Body of pancreas (tissue), 4 donors: Measurements from ENCODE around the gene SP2. TPM values are rescaled to one million over a fixed set of nuclear protein-coding genes. Genes with fewer than 3 reads are reported as not detected.

ENCODE experiments used
- ATAC-seq: fragments of 150-250 bp; one replicate; pipeline ENCODE4 v1.9.1; 2016
- DNase-seq, 4 donors: peaks; one replicate each; pipeline ENCODE4 v3.0.0-alpha.2; 2019
- H3K27ac ChIP-seq, 4 donors: fragments of 200-600 bp; sonication (generic); 1 replicate in 3 of 4; 2 replicates in 1 of 4; pipeline versions ENCODE4 v1.5.1 to v1.6.1; 2016 to 2019; ENCODE audit warnings: mild to moderate bottlenecking in 1 of 4, mixed read lengths in 1 of 4, moderate library complexity in 1 of 4
- H3K27me3 ChIP-seq, 2 donors: fragments of 200-600 bp; sonication (generic); one replicate each; pipeline ENCODE4 v1.6.0; 2016; ENCODE audit warnings: mild to moderate bottlenecking in 1 of 2
- H3K36me3 ChIP-seq, 2 donors: fragments of 200-600 bp; sonication (generic); replicated peaks in 1 of 2; 2 replicates each; pipeline ENCODE4 v1.5.1; 2016; ENCODE audit warnings: low read depth in 2 of 2; ENCODE audit not compliant: insufficient read depth in 1 of 2
- H3K4me1 ChIP-seq: fragments of 200-600 bp; sonication (generic); one replicate; pipeline ENCODE4 v1.6.0; 2016
- H3K4me3 ChIP-seq, 2 donors: fragments of 200-600 bp; sonication (generic); 1 replicate in 1 of 2; 2 replicates in 1 of 2; pipeline ENCODE4 v1.5.1; 2016 to 2019
- H3K9me3 ChIP-seq, 3 donors: fragments of 200-600 bp; sonication (generic); 1 replicate in 2 of 3; 2 replicates in 1 of 3; pipeline ENCODE4 v1.5.1; 2016
- POLR2A ChIP-seq, 3 donors: fragments of 450-650 bp; IDR thresholded peaks; one replicate each; pipeline ENCODE4 v1.6.1; 2016; ENCODE audit warnings: antibody characterized with exemption in 3 of 3, mild to moderate bottlenecking in 2 of 3
- WGBS, 2 donors: methylation state at CpG; one replicate each; pipeline ENCODE4 v1.1.5; 2017; 5-methylcytosine and 5-hydroxymethylcytosine counted together
- intact Hi-C: fragments of 100-400 bp; cut with DNase I; formaldehyde crosslinking; loops from one replicate; pipeline ENCODE4 v1.15.1; 2023
- total RNA-seq, 2 donors: library from RNA; depleted of rRNA; stranded (reverse); fragments of >200 nt; gene quantifications; one replicate each; pipeline ENCODE4 v1.1.0, GENCODE V29; 2016
- TF ChIP-seq, protein P1 (sequence below), 7 experiments: fragments of 450-650 bp in 4 of 7; fragments of 200-600 bp in 3 of 7; sonication (generic) in 3 of 7; IDR thresholded peaks; one replicate each; pipeline ENCODE4 v1.5.1; 2016 to 2019; ENCODE audit warnings: antibody characterized with exemption in 7 of 7

The SP2 gene
- total RNA-seq, 2 donors from 2014 or later, result 4.7 to 6.3 TPM

DNA sequence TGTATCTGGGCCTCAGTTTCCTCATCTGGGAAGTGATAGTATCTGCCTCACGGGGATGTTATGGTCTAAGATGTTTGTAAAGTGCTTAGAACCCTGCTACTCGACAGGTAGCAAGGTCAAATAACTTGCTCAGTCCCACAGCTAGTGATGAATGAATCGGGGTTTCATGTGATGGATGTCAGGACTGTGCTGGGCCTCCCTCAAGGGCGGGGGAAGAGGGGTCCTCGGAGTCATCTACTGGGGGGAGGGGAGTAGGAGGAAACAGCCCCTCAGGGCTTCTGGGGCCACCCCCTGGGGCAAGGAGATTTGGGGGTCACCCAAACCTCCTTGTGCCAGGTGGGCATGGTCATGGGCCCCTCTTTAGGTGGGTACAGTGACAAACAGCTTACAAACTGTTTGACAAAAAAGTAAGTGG, 46.1 kb downstream of the SP2 start:
- no peak for TF ChIP-seq POLR2A (IDR thresholded peaks at IDR 0.05)
- TF ChIP-seq, protein P1, sequence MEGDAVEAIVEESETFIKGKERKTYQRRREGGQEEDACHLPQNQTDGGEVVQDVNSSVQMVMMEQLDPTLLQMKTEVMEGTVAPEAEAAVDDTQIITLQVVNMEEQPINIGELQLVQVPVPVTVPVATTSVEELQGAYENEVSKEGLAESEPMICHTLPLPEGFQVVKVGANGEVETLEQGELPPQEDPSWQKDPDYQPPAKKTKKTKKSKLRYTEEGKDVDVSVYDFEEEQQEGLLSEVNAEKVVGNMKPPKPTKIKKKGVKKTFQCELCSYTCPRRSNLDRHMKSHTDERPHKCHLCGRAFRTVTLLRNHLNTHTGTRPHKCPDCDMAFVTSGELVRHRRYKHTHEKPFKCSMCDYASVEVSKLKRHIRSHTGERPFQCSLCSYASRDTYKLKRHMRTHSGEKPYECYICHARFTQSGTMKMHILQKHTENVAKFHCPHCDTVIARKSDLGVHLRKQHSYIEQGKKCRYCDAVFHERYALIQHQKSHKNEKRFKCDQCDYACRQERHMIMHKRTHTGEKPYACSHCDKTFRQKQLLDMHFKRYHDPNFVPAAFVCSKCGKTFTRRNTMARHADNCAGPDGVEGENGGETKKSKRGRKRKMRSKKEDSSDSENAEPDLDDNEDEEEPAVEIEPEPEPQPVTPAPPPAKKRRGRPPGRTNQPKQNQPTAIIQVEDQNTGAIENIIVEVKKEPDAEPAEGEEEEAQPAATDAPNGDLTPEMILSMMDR (IDR thresholded peaks at IDR 0.05), result no peak
- no peaks in the 10 kb centered on the region for H3K27me3 ChIP-seq
- DNase-seq (no peak), ATAC-seq (no peak)
- peak overlapping the region; percentile 82 to 92 (median 88) for H3K27ac ChIP-seq
- 8 to 11% methylated on average over 5 of the region's 5 CpGs for whole genome bisulfite sequencing, 2 donors
- H3K9me3 ChIP-seq, result no peaks in the 10 kb centered on the region
- peaks cover 68% of the 10 kb centered on the region for H3K4me1 ChIP-seq
- intact Hi-C loops, result no loop called here
- H3K4me3 ChIP-seq, result peak overlapping the region in 1 of 2 donors; percentile 19
- no peaks in the 10 kb centered on the region for H3K36me3 ChIP-seq

DNA sequence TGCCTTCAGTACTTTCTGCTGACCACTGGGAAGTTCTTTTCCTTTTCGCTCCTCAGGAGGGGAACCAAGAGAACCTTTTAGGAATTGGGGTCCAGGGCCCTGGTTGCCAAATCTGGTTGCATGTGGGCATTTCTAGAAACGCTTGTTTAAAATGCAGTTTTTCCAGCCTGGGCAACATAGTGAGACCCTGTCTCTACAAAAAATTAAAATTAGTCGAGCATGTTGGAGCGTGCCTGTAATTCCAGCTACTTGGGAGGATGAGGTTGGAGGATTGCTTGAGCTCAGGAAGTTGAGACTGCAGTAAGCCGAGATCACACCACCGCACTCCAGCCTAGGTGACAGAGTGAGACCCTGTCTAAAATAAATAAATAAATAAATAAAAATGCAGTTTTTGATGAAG, 46.5 kb downstream of the SP2 start:
- ATAC-seq (no peak), DNase-seq (no peak)
- WGBS, 2 donors, result 68 to 72% methylated on average over 6 of the region's 6 CpGs
- no peak overlapping the region for H3K4me3 ChIP-seq
- intact Hi-C loops, result no loop called here
- H3K27ac ChIP-seq, result peak overlapping the region; percentile 82 to 92 (median 88)
- no peaks in the 10 kb centered on the region for H3K36me3 ChIP-seq
- no peaks in the 10 kb centered on the region for H3K27me3 ChIP-seq
- H3K4me1 ChIP-seq, result peaks cover 73% of the 10 kb centered on the region
- TF ChIP-seq, protein P1 (IDR thresholded peaks at IDR 0.05), result no peak
- TF ChIP-seq POLR2A (IDR thresholded peaks at IDR 0.05), result no peak
- no peaks in the 10 kb centered on the region for H3K9me3 ChIP-seq

DNA sequence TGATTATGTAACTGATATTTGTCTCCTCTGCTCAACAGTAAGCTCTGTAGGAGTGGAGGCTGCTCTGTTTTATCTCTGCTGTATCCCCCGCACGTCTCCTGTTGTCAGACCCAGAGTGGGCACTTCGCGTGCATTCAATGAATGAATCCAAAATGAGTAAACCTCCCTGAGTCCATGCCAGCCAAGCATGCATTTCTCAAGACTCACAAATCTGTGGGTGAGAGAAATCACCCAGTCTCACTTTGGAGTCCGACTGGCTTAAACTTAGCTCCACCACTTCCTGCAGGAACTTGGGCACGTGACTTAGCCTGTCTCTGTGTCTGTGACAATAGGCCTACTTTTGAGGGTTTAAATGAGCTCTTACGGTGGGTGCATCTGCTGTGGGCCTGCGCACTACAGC, 49.0 kb downstream of the SP2 start:
- ATAC-seq, result no peak
- intact Hi-C loops, result no loop called here

DNA sequence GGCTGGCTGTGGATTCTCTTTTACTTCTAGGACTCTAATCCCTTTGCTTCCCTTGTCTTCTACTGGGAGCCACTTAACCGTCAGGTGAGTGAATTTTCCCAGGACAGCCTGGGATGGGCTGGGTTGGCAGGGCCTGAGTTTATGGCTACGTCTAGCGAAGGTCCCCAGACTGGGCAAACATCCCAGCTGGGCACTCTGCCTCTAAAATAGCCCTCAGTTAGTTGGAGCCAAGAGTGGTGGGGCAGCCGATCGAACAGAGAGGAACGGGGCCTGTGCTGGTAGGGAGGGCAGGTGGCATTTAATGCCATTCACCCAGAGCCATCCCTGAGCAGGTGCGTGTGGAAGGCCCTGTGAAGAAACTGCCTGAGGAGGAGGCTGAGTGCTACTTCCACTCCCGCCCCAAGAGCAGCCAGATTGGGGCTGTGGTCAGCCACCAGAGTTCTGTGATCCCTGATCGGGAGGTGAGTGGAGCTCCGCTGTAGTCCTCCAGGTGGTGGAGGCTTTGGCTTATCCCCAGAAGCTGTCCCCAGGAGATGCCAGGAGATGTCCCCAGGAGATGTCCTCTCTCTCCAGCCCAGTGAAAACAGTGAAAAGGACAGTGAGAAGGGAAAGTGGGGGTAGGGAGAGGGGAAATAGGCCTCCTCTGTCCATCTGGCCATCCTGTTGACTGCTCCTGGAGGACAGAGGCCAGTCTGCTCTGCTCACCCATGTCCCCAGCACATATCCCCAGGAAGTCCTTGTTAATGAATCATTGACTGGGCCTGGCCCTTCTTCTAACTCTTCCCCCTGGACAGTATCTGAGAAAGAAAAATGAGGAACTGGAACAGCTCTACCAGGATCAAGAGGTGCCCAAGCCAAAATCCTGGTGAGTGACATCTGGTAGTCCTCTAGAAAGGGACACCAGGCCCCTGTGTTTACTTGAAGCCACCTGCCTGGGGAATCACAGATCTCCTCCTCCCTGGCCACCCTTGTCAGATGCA, 49.8 kb downstream of the SP2 start:
- Histone ChIP-seq H3K4me1 (peaks cover 96% of the 10 kb centered on the region), H3K27ac (peak overlapping the region; percentile 52 to 99 (median 96)), H3K4me3 (no peak overlapping the region), H3K27me3 (no peaks in the 10 kb centered on the region), H3K9me3 (no peaks in the 10 kb centered on the region), H3K36me3 (no peaks in the 10 kb centered on the region)
- WGBS, 2 donors, result 26 to 45% methylated on average over 10 of the region's 10 CpGs
- no peak for ATAC-seq
- intact Hi-C loops, result no loop called here
- no peak for TF ChIP-seq POLR2A (IDR thresholded peaks at IDR 0.05)
- DNase-seq, result peak; percentile 57 to 79 (median 70)

More for the DNA sequence above, 49.0 kb downstream of the SP2 start:
- Histone ChIP-seq H3K27ac (peak overlapping the region; percentile 52 to 99 (median 96)), H3K27me3 (no peaks in the 10 kb centered on the region), H3K4me1 (peaks cover 96% of the 10 kb centered on the region), H3K36me3 (no peaks in the 10 kb centered on the region), H3K9me3 (no peaks in the 10 kb centered on the region), H3K4me3 (no peak overlapping the region)
- TF ChIP-seq, protein P1 (IDR thresholded peaks at IDR 0.05), result no peak
- no peak for TF ChIP-seq POLR2A (IDR thresholded peaks at IDR 0.05)
- 69 to 81% methylated on average over 6 to 8 of the region's 8 CpGs for WGBS, 2 donors
- DNase-seq, result no peak

DNA sequence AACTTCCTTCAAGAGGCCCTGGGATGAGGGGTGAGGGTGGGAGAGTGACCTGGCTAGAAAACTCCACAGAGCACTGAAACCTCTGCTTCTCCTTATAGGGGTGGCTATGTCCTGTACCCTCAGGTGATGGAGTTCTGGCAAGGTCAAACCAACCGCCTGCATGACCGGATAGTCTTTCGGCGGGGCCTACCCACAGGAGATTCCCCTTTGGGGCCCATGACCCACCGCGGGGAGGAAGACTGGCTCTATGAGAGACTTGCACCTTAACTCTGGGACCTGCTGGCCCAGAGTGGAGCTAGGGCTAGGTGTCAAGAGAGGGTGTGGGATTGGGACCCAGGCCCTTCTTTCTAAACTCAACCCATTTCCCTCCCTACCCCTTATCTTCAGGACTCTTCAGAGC, 50.5 kb downstream of the SP2 start:
- intact Hi-C loops, result no loop called here

More for the DNA sequence above, 50.5 kb downstream of the SP2 start:
- ATAC-seq (no peak), DNase-seq (peak in 1 of 4 donors; percentile 39)
- H3K36me3 ChIP-seq, result peaks cover 0 to 1% of the 10 kb centered on the region in 2 donors
- H3K9me3 ChIP-seq, result no peaks in the 10 kb centered on the region
- H3K4me1 ChIP-seq, result peaks cover 99% of the 10 kb centered on the region
- H3K27me3 ChIP-seq, result no peaks in the 10 kb centered on the region
- no peak overlapping the region for H3K4me3 ChIP-seq
- WGBS, 2 donors, result 86 to 100% methylated on average over 4 to 6 of the region's 6 CpGs
- TF ChIP-seq POLR2A (IDR thresholded peaks at IDR 0.05), result no peak
- TF ChIP-seq, protein P1 (IDR thresholded peaks at IDR 0.05), result no peak
- H3K27ac ChIP-seq, result peak overlapping the region; percentile 52 to 99 (median 96)
